Endothelial cell of umbilical vein (primary cell): Measurements from ENCODE around the gene SLCO3A1. TPM values are rescaled to one million over a fixed set of nuclear protein-coding genes. Genes with fewer than 3 reads are reported as not detected.

Source experiments
- BruUV-seq: library from RNA; stranded (reverse); fragments of 400-500 nt; replicated peaks from 2 replicates; lab custom pipeline; 2021; lab: Mats Ljungman, UMichigan
- CTCF ChIA-PET: fragments of 300-600, 350-600 bp; sonication (Branson Sonifier 250); formaldehyde crosslinking; loops from one replicate; lab custom pipeline; 2021; ENCODE audit warnings: antibody characterized with exemption, inconsistent platforms; lab: Charles Lee
- POLR2A ChIA-PET: fragments of 300-600, 350-600 bp; sonication (Branson Sonifier 250); formaldehyde crosslinking; loops from one replicate; lab custom pipeline; 2021; ENCODE audit warnings: antibody characterized with exemption, inconsistent platforms; lab: Charles Lee
- DNase-seq: peaks from one replicate; pipeline ENCODE4 v3.0.0-alpha.2; 2011; ENCODE audit warnings: low read depth, low spot score
- FAIRE-seq: peaks from 2 replicates; lab custom pipeline; 2011; peaks lifted over from hg19 to GRCh38; lab: Jason Lieb, UNC
- H2AFZ ChIP-seq: 2 replicates; pipeline ENCODE4 v1.6.0; 2012; ENCODE audit warnings: low read depth, low read length, control low read depth, inconsistent platforms
- H3K27ac ChIP-seq: 2 replicates; pipeline ENCODE4 v1.5.1; 2011; ENCODE audit warnings: low read depth, mild to moderate bottlenecking, control low read depth, low read length, moderate library complexity; ENCODE audit not compliant: insufficient read depth
- H3K27me3 ChIP-seq, 2 experiments: 2 replicates each; pipeline versions ENCODE4 v1.6.0 to v1.6.1; 2011; ENCODE audit warnings: low read length in 2 of 2, mixed read lengths in 1 of 2; ENCODE audit not compliant: control insufficient read depth in 2 of 2, insufficient read depth in 2 of 2
- H3K36me3 ChIP-seq, 2 experiments: 2 replicates in 1 of 2; 3 replicates in 1 of 2; pipeline ENCODE4 v1.5.1; 2011; ENCODE audit warnings: low read length in 2 of 2, mild to moderate bottlenecking in 1 of 2, moderate library complexity in 1 of 2; ENCODE audit not compliant: control insufficient read depth in 2 of 2, insufficient read depth in 2 of 2; ENCODE audit errors: extremely low read depth in 1 of 2
- H3K4me1 ChIP-seq: 3 replicates; pipeline ENCODE4 v1.5.1; 2011; ENCODE audit warnings: mild to moderate bottlenecking, low read length; ENCODE audit not compliant: control insufficient read depth, insufficient read depth; ENCODE audit errors: extremely low read depth
- H3K4me2 ChIP-seq: 2 replicates; pipeline ENCODE4 v1.6.1; 2011; ENCODE audit warnings: low read length, control low read depth, mixed read lengths; ENCODE audit not compliant: insufficient read depth
- H3K4me3 ChIP-seq, 3 experiments: fragments of 200-600 bp in 1 of 3; sonication (generic), shearing (Covaris generic) in 1 of 3; replicated peaks in 1 of 3; 2 replicates each; pipeline ENCODE4 v1.5.1; 2011 to 2016; ENCODE audit warnings: control low read depth in 3 of 3, low read length in 3 of 3, mild to moderate bottlenecking in 2 of 3, inconsistent platforms in 1 of 3, low read depth in 1 of 3, moderate library complexity in 1 of 3; ENCODE audit not compliant: insufficient read depth in 1 of 3
- H3K79me2 ChIP-seq: 2 replicates; pipeline ENCODE4 v1.6.0; 2012; ENCODE audit warnings: low read length, inconsistent platforms; ENCODE audit not compliant: control insufficient read depth, insufficient read depth
- H3K9ac ChIP-seq: replicated peaks from 2 replicates; pipeline ENCODE3; 2011; ENCODE audit warnings: low read length, control low read depth; ENCODE audit not compliant: insufficient read depth; ENCODE audit errors: extremely low read depth
- H3K9me1 ChIP-seq: replicated peaks from 3 replicates; pipeline ENCODE4 v1.6.0; 2011; ENCODE audit warnings: mild to moderate bottlenecking, low read length; ENCODE audit not compliant: control insufficient read depth, insufficient read depth; ENCODE audit errors: extremely low read depth
- H3K9me3 ChIP-seq: replicated peaks from 2 replicates; pipeline ENCODE4 v1.5.1; 2012; ENCODE audit warnings: low read length, inconsistent platforms; ENCODE audit not compliant: control insufficient read depth, insufficient read depth
- H4K20me1 ChIP-seq: replicated peaks from 2 replicates; pipeline ENCODE3; 2011; ENCODE audit warnings: mild to moderate bottlenecking, low read length; ENCODE audit not compliant: control insufficient read depth, insufficient read depth; ENCODE audit errors: extremely low read depth
- EZH2 ChIP-seq: IDR thresholded peaks from 2 replicates; pipeline ENCODE4 v1.6.1; 2012; ENCODE audit warnings: borderline replicate concordance, low read depth, mild to moderate bottlenecking, moderate library complexity, low read length, inconsistent platforms; ENCODE audit not compliant: severe bottlenecking
- FOS ChIP-seq: IDR thresholded peaks from 2 replicates; pipeline ENCODE4 v1.6.1; 2011; ENCODE audit warnings: mild to moderate bottlenecking, low read length, moderate library complexity, borderline replicate concordance; ENCODE audit not compliant: insufficient read depth
- GATA2 ChIP-seq: IDR thresholded peaks from 2 replicates; pipeline ENCODE4 v1.7.0; 2011; ENCODE audit warnings: low read depth, mild to moderate bottlenecking, moderate library complexity, mixed read lengths, low read length; ENCODE audit not compliant: insufficient read length, insufficient read depth
- JUN ChIP-seq: IDR thresholded peaks from 2 replicates; pipeline ENCODE4 v1.6.1; 2011; ENCODE audit warnings: borderline replicate concordance, low read depth; ENCODE audit not compliant: insufficient read length, insufficient read depth
- MYC ChIP-seq: IDR thresholded peaks from one replicate; pipeline ENCODE4 v1.6.1; 2011; ENCODE audit warnings: mild to moderate bottlenecking, low read depth, low read length
- POLR2A ChIP-seq: IDR thresholded peaks from 2 replicates; pipeline ENCODE4 v1.6.1; 2012; ENCODE audit warnings: low read depth, mild to moderate bottlenecking, control low read depth, low read length
- POLR2AphosphoS5 ChIP-seq: IDR thresholded peaks from 2 replicates; pipeline ENCODE4 v1.6.1; 2012; ENCODE audit warnings: low read depth, mild to moderate bottlenecking, control low read depth, low read length, moderate library complexity; ENCODE audit not compliant: insufficient read depth
- dilution Hi-C: fragments of 300-500 bp; cut with MboI; formaldehyde crosslinking; loops from one replicate; pipeline ENCODE4 v1.15.0; 2019; ENCODE audit warnings: low sequenced_read_pairs; ENCODE audit not compliant: extremely low pct_ligation_motif_present
- intact Hi-C: fragments of 100-400 bp; cut with micrococcal nuclease; formaldehyde crosslinking; loops from one replicate; pipeline ENCODE4 v1.10.0; 2022
- polyA plus RNA-seq, 4 experiments: library from polyadenylated mRNA; depleted of rRNA in 3 of 4; stranded (reverse) in 3 of 4; unstranded in 1 of 4; fragments of >200 nt; gene quantifications; 2 replicates each; pipeline versions ENCODE4 v1.2.1 to v1.2.3, GENCODE V29; 2011 to 2012; ENCODE audit warnings: missing spikeins in 1 of 4
- total RNA-seq: library from RNA; stranded (reverse); gene quantifications from 2 replicates; pipeline ENCODE4 v1.2.3, GENCODE V29; 2021
- TF ChIP-seq, protein P1 (sequence below): IDR thresholded peaks from 2 replicates; pipeline ENCODE4 v1.6.1; 2011; ENCODE audit not compliant: insufficient read depth, insufficient read length
- TF ChIP-seq, protein P2 (sequence below), 2 donors: IDR thresholded peaks; 1 replicate in 1 of 2; 2 replicates in 1 of 2; pipeline ENCODE4 v1.5.1; 2011; ENCODE audit warnings: low read length in 2 of 2, mild to moderate bottlenecking in 2 of 2, moderate library complexity in 2 of 2, control low read depth in 1 of 2, inconsistent platforms in 1 of 2, low read depth in 1 of 2; ENCODE audit not compliant: insufficient read depth in 1 of 2; ENCODE audit errors: extremely low read depth in 1 of 2

SLCO3A1 gene
- total and polyA plus RNA-seq, 2 donors (not counting 3 experiments of a cell fraction or from before 2014, with no cell fraction given), result 0.88 to 0.92 TPM

DNA sequence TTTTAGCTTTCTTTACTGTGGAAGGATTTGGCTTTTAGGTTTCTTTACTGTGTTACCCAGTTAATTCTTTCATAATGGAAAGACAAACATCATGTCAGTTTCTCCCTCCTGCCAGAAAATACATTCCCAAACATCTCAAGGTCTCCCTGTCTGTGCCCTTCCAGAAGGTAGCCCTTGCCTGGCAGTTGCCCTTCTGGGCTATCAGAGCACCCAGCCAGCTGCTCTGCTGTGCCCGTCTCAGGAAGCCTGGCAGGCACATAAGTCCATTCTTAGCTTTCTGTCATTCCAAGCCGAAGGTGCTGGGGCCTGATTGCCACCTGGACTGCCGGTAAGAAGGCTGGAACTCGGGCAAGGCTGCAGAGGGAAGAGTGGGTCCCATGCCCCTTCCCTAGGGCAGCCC, 203.4 kb downstream of the SLCO3A1 start:
- Histone ChIP-seq H3K4me3 (no peak overlapping the region), H3K79me2 (no peaks in the 10 kb centered on the region), H3K4me1 (no peaks in the 10 kb centered on the region), H3K4me2 (no peak overlapping the region), H3K36me3 (no peaks in the 10 kb centered on the region), H3K9me1 (no peaks in the 10 kb centered on the region), H4K20me1 (no peaks in the 10 kb centered on the region), H2AFZ (no peak overlapping the region), H3K27ac (no peak overlapping the region), H3K9me3 (no peaks in the 10 kb centered on the region), H3K9ac (no peak overlapping the region), H3K27me3 (no peaks in the 10 kb centered on the region)
- no peak for DNase-seq
- CTCF ChIA-PET, result no interaction called here
- intact Hi-C loops, result no loop called here
- no TSS peak for BruUV-seq
- POLR2A ChIA-PET, result no interaction called here
- no peak for TF ChIP-seq EZH2
- TF ChIP-seq GATA2, result no peak
- TF ChIP-seq POLR2AphosphoS5, result no peak
- TF ChIP-seq MYC, result no peak
- TF ChIP-seq JUN, result no peak
- TF ChIP-seq FOS, result no peak
- TF ChIP-seq, protein P1, sequence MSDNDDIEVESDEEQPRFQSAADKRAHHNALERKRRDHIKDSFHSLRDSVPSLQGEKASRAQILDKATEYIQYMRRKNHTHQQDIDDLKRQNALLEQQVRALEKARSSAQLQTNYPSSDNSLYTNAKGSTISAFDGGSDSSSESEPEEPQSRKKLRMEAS, result no peak
- TF ChIP-seq, protein P2, sequence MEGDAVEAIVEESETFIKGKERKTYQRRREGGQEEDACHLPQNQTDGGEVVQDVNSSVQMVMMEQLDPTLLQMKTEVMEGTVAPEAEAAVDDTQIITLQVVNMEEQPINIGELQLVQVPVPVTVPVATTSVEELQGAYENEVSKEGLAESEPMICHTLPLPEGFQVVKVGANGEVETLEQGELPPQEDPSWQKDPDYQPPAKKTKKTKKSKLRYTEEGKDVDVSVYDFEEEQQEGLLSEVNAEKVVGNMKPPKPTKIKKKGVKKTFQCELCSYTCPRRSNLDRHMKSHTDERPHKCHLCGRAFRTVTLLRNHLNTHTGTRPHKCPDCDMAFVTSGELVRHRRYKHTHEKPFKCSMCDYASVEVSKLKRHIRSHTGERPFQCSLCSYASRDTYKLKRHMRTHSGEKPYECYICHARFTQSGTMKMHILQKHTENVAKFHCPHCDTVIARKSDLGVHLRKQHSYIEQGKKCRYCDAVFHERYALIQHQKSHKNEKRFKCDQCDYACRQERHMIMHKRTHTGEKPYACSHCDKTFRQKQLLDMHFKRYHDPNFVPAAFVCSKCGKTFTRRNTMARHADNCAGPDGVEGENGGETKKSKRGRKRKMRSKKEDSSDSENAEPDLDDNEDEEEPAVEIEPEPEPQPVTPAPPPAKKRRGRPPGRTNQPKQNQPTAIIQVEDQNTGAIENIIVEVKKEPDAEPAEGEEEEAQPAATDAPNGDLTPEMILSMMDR (IDR thresholded peaks at IDR 0.05; ENCODE audit: extremely low read depth in 1 of 2, insufficient read depth in 1 of 2, low read depth in 1 of 2, low read length in 2 of 2), result no peak
- no peak for TF ChIP-seq POLR2A
- FAIRE-seq, result no peak
- dilution Hi-C loops, result no loop called here
